Liver (tissue), 3 donors: ENCODE measurements around the gene OLIG1.

ENCODE experiments used
- ATF3 ChIP-seq: IDR thresholded peaks from 2 replicates; pipeline ENCODE4 v1.6.1; 2016; ENCODE audit warnings: antibody characterized with exemption
- CTCF ChIP-seq: fragments of 150-350 bp; IDR thresholded peaks from 2 replicates; pipeline ENCODE4 v1.5.1; 2017; ENCODE audit warnings: improper control_type of control experiment, low read depth, low read length; ENCODE audit not compliant: missing input control
- MAX ChIP-seq: IDR thresholded peaks from 2 replicates; pipeline ENCODE4 v1.6.1; 2016; ENCODE audit warnings: antibody characterized with exemption
- REST ChIP-seq: IDR thresholded peaks from 2 replicates; pipeline ENCODE4 v1.6.1; 2016; ENCODE audit warnings: antibody characterized with exemption, mild to moderate bottlenecking
- ZBTB33 ChIP-seq: IDR thresholded peaks from 2 replicates; pipeline ENCODE4 v1.6.1; 2016; ENCODE audit warnings: antibody characterized with exemption
- donor health status: healthy.
- donor health status: healthy.

GRCh38 chr21:33026443-33026858 is 43.5 kb upstream of the OLIG1 start:
- TF ChIP-seq MAX: no peak
- TF ChIP-seq CTCF: no peak
- no peak for TF ChIP-seq ATF3
- TF ChIP-seq ZBTB33: no peak
- TF ChIP-seq REST: no peak
